K562 (cell line): Measurements from ENCODE around the gene BIRC3. TPM values are rescaled to one million over a fixed set of nuclear protein-coding genes. Genes with fewer than 3 reads are reported as not detected.
A peak's percentile ranks its signal among the peaks of the same experiment; 100 is the strongest.

Experiments
- MCM7 ChIP-seq, 2 experiments: fragments of 450-650 bp; IDR thresholded peaks; 2 replicates each; pipeline ENCODE4 v1.6.1; 2016 to 2018
- PHF20 ChIP-seq: fragments of 450-650 bp; IDR thresholded peaks from 2 replicates; pipeline ENCODE4 v1.6.1; 2018; ENCODE audit not compliant: partially characterized antibody
- POLR2H ChIP-seq: IDR thresholded peaks from 2 replicates; pipeline ENCODE4 v1.6.1; 2016; ENCODE audit warnings: missing genetic modification characterization, low read depth, mild to moderate bottlenecking, control low read depth, missing compliant biosample characterization, moderate library complexity
- SMAD1 ChIP-seq: fragments of 150-350 bp; IDR thresholded peaks from 2 replicates; pipeline ENCODE4 v1.6.1; 2014; ENCODE audit warnings: low read length, low read depth; ENCODE audit not compliant: partially characterized antibody
- TAF1 ChIP-seq: IDR thresholded peaks from 2 replicates; pipeline ENCODE4 v1.6.1; 2011; ENCODE audit warnings: mild to moderate bottlenecking, low read length, moderate library complexity; ENCODE audit not compliant: insufficient read depth, control insufficient read depth, severe bottlenecking; ENCODE audit errors: extremely low read depth
- TAF7 ChIP-seq: fragments of 450-650 bp; IDR thresholded peaks from 2 replicates; pipeline ENCODE4 v1.6.1; 2016; ENCODE audit warnings: missing genetic modification characterization, missing compliant biosample characterization
- ZBTB7A ChIP-seq: IDR thresholded peaks from 2 replicates; pipeline ENCODE4 v1.6.1; 2011; ENCODE audit warnings: low read depth, mild to moderate bottlenecking, low read length, moderate library complexity, borderline replicate concordance; ENCODE audit not compliant: control insufficient read depth
- polyA plus RNA-seq, 8 experiments: library from polyadenylated mRNA; depleted of rRNA in 4 of 8; stranded (reverse) in 5 of 8; unstranded in 3 of 8; fragments of >200 nt; fragmentation: Nextera tagmentation in 2 of 8; fragmentation: Illumina TruSeq in 1 of 8; extraction: Ambion mirVana in 2 of 8; extraction: Trizol in 1 of 8; gene quantifications; 2 replicates each; pipeline versions ENCODE4 v1.2.1 to v1.2.3, GENCODE V29; 2011 to 2014; ENCODE audit warnings: inconsistent platforms in 1 of 8, missing spikeins in 1 of 8
- total RNA-seq, 7 experiments: library from RNA; depleted of rRNA in 6 of 7; stranded (reverse); fragments of >200 nt in 6 of 7; fragmentation: Illumina TruSeq in 2 of 7; extraction: Trizol in 2 of 7; gene quantifications; 2 replicates each; pipeline versions ENCODE4 v1.2.1 to v1.2.3, GENCODE V29; 2011 to 2021; ENCODE audit warnings: low replicate concordance in 1 of 7
- TF ChIP-seq, protein P1 (sequence below), 3 experiments: fragments of 200-800 bp in 1 of 3; fragments of 250-450 bp in 1 of 3; fragments of 450-650 bp in 1 of 3; sonication (Bioruptor Pico) in 1 of 3; sonication (Bioruptor generic) in 1 of 3; formaldehyde crosslinking in 1 of 3; IDR thresholded peaks; 2 replicates each; pipeline versions ENCODE4 v1.6.1 to v1.8.0; 2016 to 2022; ENCODE audit warnings: mild to moderate bottlenecking in 2 of 3, missing genetic modification characterization in 2 of 3, missing compliant biosample characterization in 1 of 3, moderate library complexity in 1 of 3
- TF ChIP-seq, protein P2 (sequence below), 2 experiments: fragments of 450-650 bp; IDR thresholded peaks; 2 replicates each; pipeline ENCODE4 v1.6.1; 2016
- TF ChIP-seq, protein P3 (sequence below): fragments of 200-400 bp; formaldehyde crosslinking; IDR thresholded peaks from 2 replicates; pipeline ENCODE4 v1.6.1; 2017; ENCODE audit warnings: mild to moderate bottlenecking, low read depth, low read length, moderate library complexity
- TF ChIP-seq, protein P4 (sequence below): sonication (generic); formaldehyde crosslinking; IDR thresholded peaks from 2 replicates; pipeline ENCODE4 v1.8.0; 2023; ENCODE audit warnings: mild to moderate bottlenecking, missing genetic modification reagents
- TF ChIP-seq, protein P5 (sequence below): fragments of 450-650 bp; IDR thresholded peaks from 2 replicates; pipeline ENCODE4 v1.6.1; 2016

Gene BIRC3
- total and polyA plus RNA-seq, 9 of the 15 experiments (the other 6 are each of a cell fraction or from before 2014, with no cell fraction given): 0.08 to 0.42 (median 0.18) TPM

DNA sequence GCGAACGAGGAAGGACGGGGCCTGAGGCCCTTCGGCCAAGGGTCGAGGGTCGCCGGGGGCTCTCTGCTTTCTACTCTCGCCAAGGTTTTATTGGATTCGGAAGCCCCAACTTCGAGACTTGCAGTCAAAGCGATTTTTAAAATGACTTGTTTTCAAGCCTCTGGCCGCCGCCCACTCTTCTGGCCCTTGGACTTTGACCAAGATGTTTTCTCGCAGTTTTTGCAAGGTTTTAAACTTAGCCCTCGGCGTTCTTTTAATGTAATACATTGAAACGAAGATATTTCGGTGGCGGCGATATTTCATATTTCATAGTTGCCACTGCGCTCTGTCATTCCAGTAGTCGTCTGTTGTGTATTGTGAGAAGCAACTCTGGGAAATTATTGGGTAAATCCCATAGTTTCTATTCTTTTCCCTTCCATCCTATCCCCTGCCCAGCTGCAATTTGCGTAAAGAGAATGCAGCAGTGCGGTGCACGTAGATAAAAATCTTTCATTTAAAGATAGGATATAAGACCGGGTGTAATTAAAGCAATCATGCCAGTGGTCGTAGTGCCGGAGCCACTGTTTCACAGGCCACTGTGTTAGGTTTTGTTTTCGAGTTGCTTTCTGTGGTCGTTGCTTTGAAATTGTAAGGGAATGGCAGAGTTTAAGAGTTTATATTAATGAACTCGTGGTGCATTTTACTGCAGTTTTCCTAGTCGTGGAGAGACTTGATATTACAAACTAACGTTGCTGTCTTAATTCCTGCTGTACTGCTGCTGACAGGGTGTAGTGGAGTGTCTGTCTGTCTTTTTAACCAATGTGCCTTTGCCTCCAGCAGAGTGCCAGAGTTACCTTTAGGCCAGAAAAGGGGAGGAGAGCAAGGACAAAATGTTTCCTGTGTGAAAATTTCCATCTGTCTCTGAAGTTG, 30.4 kb downstream of the BIRC3 start (continued):
- TF ChIP-seq, protein P1, sequence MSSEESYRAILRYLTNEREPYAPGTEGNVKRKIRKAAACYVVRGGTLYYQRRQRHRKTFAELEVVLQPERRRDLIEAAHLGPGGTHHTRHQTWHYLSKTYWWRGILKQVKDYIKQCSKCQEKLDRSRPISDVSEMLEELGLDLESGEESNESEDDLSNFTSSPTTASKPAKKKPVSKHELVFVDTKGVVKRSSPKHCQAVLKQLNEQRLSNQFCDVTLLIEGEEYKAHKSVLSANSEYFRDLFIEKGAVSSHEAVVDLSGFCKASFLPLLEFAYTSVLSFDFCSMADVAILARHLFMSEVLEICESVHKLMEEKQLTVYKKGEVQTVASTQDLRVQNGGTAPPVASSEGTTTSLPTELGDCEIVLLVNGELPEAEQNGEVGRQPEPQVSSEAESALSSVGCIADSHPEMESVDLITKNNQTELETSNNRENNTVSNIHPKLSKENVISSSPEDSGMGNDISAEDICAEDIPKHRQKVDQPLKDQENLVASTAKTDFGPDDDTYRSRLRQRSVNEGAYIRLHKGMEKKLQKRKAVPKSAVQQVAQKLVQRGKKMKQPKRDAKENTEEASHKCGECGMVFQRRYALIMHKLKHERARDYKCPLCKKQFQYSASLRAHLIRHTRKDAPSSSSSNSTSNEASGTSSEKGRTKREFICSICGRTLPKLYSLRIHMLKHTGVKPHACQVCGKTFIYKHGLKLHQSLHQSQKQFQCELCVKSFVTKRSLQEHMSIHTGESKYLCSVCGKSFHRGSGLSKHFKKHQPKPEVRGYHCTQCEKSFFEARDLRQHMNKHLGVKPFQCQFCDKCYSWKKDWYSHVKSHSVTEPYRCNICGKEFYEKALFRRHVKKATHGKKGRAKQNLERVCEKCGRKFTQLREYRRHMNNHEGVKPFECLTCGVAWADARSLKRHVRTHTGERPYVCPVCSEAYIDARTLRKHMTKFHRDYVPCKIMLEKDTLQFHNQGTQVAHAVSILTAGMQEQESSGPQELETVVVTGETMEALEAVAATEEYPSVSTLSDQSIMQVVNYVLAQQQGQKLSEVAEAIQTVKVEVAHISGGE (CRISPR knock-in tag; IDR thresholded peaks at IDR 0.05): peak in 1 of 3 experiments; percentile 24; a peak in 1 of 6 replicates
- no peak for TF ChIP-seq MCM7 (IDR thresholded peaks at IDR 0.05)
- peak; percentile 1 for TF ChIP-seq PHF20
- TF ChIP-seq, protein P2, sequence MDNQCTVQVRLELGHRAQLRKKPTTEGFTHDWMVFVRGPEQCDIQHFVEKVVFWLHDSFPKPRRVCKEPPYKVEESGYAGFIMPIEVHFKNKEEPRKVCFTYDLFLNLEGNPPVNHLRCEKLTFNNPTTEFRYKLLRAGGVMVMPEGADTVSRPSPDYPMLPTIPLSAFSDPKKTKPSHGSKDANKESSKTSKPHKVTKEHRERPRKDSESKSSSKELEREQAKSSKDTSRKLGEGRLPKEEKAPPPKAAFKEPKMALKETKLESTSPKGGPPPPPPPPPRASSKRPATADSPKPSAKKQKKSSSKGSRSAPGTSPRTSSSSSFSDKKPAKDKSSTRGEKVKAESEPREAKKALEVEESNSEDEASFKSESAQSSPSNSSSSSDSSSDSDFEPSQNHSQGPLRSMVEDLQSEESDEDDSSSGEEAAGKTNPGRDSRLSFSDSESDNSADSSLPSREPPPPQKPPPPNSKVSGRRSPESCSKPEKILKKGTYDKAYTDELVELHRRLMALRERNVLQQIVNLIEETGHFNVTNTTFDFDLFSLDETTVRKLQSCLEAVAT (IDR thresholded peaks at IDR 0.05): peak in 1 of 2 experiments; percentile 70; a peak in 2 of 4 replicates
- TF ChIP-seq TAF7 (tag): 0 out of 2 replicates have a peak, but pooled peaks have one; percentile 9
- peak; percentile 21 for TF ChIP-seq TAF1
- TF ChIP-seq, protein P3, sequence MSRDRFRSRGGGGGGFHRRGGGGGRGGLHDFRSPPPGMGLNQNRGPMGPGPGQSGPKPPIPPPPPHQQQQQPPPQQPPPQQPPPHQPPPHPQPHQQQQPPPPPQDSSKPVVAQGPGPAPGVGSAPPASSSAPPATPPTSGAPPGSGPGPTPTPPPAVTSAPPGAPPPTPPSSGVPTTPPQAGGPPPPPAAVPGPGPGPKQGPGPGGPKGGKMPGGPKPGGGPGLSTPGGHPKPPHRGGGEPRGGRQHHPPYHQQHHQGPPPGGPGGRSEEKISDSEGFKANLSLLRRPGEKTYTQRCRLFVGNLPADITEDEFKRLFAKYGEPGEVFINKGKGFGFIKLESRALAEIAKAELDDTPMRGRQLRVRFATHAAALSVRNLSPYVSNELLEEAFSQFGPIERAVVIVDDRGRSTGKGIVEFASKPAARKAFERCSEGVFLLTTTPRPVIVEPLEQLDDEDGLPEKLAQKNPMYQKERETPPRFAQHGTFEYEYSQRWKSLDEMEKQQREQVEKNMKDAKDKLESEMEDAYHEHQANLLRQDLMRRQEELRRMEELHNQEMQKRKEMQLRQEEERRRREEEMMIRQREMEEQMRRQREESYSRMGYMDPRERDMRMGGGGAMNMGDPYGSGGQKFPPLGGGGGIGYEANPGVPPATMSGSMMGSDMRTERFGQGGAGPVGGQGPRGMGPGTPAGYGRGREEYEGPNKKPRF: no peak
- TF ChIP-seq, protein P4, sequence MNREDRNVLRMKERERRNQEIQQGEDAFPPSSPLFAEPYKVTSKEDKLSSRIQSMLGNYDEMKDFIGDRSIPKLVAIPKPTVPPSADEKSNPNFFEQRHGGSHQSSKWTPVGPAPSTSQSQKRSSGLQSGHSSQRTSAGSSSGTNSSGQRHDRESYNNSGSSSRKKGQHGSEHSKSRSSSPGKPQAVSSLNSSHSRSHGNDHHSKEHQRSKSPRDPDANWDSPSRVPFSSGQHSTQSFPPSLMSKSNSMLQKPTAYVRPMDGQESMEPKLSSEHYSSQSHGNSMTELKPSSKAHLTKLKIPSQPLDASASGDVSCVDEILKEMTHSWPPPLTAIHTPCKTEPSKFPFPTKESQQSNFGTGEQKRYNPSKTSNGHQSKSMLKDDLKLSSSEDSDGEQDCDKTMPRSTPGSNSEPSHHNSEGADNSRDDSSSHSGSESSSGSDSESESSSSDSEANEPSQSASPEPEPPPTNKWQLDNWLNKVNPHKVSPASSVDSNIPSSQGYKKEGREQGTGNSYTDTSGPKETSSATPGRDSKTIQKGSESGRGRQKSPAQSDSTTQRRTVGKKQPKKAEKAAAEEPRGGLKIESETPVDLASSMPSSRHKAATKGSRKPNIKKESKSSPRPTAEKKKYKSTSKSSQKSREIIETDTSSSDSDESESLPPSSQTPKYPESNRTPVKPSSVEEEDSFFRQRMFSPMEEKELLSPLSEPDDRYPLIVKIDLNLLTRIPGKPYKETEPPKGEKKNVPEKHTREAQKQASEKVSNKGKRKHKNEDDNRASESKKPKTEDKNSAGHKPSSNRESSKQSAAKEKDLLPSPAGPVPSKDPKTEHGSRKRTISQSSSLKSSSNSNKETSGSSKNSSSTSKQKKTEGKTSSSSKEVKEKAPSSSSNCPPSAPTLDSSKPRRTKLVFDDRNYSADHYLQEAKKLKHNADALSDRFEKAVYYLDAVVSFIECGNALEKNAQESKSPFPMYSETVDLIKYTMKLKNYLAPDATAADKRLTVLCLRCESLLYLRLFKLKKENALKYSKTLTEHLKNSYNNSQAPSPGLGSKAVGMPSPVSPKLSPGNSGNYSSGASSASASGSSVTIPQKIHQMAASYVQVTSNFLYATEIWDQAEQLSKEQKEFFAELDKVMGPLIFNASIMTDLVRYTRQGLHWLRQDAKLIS (CRISPR knock-in tag): 0 out of 2 replicates have a peak, but pooled peaks have one; percentile 44
- TF ChIP-seq, protein P5, sequence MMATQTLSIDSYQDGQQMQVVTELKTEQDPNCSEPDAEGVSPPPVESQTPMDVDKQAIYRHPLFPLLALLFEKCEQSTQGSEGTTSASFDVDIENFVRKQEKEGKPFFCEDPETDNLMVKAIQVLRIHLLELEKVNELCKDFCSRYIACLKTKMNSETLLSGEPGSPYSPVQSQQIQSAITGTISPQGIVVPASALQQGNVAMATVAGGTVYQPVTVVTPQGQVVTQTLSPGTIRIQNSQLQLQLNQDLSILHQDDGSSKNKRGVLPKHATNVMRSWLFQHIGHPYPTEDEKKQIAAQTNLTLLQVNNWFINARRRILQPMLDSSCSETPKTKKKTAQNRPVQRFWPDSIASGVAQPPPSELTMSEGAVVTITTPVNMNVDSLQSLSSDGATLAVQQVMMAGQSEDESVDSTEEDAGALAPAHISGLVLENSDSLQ: peak; percentile 49
- peak; percentile 11; the same call in 1 of the 2 replicates for TF ChIP-seq POLR2H (tag)
- TF ChIP-seq ZBTB7A: 0 out of 2 replicates have a peak, but pooled peaks have one; percentile 65
- TF ChIP-seq SMAD1: no peak
